ENCODE measurements around the gene SERPINA1.

Gene SERPINA1

DNA sequence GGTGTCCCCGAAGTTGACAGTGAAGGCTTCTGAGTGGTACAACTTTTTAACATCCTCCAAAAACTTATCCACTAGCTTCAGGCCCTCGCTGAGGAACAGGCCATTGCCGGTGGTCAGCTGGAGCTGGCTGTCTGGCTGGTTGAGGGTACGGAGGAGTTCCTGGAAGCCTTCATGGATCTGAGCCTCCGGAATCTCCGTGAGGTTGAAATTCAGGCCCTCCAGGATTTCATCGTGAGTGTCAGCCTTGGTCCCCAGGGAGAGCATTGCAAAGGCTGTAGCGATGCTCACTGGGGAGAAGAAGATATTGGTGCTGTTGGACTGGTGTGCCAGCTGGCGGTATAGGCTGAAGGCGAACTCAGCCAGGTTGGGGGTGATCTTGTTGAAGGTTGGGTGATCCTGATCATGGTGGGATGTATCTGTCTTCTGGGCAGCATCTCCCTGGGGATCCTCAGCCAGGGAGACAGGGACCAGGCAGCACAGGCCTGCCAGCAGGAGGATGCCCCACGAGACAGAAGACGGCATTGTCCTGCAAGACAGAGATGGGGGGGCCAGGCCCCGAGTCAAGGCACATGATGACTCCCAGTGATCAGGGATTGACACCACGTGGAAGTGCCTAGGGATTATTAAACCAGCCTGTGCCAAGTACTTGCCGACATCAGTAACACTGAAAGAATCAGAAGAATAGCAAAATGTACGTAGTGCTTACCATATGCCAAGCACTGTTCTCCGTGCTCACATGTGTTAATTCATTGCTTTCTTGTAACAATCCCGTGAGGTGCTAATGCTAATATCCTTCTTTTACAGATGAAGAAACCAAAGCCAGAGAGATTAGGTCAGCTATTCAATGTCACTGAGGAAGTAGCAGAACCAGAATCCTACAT is 5.4 kb downstream of the SERPINA1 start:
- DNase-seq (ENCODE audit: low read depth), result no peak

GRCh38 chr14:94382099-94382715 is 6.2 kb downstream of the SERPINA1 start:
- no peak for DNase-seq (ENCODE audit: low read depth)

DNA sequence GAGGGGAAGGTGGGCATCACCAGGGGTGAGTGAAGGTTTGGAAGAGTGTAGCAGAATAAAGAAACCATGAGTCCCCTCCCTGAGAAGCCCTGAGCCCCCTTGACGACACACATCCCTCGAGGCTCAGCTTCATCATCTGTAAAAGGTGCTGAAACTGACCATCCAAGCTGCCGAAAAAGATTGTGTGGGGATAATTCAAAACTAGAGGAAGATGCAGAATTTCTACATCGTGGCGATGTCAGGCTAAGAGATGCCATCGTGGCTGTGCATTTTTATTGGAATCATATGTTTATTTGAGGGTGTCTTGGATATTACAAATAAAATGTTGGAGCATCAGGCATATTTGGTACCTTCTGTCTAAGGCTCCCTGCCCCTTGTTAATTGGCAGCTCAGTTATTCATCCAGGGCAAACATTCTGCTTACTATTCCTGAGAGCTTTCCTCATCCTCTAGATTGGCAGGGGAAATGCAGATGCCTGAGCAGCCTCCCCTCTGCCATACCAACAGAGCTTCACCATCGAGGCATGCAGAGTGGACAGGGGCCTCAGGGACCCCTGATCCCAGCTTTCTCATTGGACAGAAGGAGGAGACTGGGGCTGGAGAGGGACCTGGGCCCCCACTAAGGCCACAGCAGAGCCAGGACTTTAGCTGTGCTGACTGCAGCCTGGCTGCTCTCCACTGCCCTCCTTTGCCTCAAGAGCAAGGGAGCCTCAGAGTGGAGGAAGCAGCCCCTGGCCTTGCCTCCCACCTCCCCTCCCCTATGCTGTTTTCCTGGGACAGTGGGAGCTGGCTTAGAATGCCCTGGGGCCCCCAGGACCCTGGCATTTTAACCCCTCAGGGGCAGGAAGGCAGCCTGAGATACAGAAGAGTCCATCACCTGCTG is 7.0 kb downstream of the SERPINA1 start:
- DNase-seq (ENCODE audit: low read depth), result no peak

GRCh38 chr14:94380225-94381148 is 7.9 kb downstream of the SERPINA1 start:
- no peak for DNase-seq (ENCODE audit: low read depth)

DNA sequence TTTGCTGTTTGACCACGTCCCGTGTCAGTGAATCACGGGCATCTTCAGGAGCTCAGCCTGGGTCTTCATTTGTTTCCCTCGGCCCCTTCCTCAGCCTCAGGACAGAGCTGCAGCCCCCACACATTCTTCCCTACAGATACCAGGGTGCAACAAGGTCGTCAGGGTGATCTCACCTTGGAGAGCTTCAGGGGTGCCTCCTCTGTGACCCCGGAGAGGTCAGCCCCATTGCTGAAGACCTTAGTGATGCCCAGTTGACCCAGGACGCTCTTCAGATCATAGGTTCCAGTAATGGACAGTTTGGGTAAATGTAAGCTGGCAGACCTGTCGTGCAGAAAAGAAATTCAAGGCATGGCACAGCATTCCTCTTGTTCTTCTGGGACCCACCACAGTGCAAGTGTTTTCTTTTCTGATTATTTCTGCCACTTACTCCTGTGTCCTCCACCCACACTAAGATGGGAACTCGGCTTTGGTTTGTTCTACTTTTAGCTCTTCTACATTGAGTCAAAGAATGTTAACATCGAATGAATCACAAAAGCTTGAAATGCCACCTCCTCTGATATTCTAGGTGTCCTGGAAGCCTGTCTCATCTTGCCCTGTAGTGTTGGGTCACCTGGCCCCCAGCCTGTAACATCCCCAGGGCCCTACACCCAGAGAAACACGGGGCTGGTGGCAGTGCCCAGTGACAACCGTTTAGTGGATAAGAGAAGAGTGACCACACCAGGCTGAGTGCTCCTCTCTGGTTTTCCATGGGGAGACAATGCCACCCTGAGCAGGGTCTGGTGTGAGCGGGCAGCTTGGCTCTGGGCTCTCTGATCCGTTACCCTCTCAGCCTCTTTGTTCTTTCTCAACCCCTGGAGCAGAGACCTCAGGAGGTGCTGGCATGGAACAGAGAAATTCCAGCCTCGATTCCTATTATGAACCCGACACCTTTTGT is 8.8 kb downstream of the SERPINA1 start:
- no peak for DNase-seq (ENCODE audit: low read depth)

DNA sequence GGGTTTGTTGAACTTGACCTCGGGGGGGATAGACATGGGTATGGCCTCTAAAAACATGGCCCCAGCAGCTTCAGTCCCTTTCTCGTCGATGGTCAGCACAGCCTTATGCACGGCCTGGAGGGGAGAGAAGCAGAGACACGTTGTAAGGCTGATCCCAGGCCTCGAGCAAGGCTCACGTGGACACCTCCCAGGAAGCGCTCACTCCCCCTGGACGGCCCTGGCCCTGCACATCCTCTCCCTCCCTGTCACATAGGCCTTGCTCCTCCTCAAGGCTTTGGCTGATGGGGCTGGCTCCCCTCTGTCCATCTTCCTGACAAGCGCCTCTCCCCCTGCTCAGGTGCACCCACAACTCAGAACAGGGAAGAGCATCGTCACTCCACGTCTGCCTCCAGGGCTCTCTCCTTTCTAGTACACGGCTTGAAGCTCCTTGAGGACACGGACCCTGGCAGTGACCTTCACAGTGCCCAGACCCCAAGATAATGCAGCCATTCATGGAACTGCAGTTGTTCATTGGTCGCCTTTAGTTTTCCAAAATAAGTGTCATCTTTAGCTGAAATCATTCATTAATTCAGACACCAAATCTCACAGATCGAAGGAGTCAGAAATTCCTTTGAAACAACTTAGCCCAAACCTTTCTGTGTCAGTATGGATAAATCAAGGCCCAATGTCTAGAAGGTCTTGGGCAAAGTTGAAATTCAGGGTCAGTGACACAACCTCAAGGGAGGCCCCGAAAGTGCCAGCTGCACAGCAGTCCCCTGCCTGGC is 9.7 kb downstream of the SERPINA1 start:
- no peak for DNase-seq (ENCODE audit: low read depth)

DNA sequence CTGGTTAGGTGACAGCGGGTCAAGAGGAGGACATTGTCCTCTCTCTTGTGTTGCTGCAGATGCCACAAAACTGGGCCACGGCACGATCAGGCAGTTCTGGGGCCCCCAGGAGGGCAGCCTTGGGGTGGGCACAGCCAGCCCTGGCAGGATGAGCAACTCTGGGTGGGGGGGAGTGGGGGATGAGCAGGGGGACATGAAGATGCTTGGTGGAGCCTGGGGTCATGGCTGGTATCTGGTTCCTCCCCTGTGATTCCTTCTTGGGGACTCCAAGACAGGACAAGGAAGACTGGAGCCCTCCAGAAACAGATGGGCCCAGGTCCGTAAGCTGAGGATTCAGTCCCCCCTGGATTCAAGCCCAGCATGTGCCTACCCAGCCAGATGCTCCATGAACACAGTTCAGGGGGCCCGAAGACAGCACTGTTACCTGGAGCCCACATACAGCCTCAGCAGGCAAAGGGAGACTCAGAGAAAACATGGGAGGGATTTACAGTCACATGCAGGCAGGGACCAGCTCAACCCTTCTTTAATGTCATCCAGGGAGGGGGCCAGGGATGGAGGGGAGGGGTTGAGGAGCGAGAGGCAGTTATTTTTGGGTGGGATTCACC is 10.4 kb downstream of the SERPINA1 start:
- no peak for DNase-seq (ENCODE audit: low read depth)

DNA sequence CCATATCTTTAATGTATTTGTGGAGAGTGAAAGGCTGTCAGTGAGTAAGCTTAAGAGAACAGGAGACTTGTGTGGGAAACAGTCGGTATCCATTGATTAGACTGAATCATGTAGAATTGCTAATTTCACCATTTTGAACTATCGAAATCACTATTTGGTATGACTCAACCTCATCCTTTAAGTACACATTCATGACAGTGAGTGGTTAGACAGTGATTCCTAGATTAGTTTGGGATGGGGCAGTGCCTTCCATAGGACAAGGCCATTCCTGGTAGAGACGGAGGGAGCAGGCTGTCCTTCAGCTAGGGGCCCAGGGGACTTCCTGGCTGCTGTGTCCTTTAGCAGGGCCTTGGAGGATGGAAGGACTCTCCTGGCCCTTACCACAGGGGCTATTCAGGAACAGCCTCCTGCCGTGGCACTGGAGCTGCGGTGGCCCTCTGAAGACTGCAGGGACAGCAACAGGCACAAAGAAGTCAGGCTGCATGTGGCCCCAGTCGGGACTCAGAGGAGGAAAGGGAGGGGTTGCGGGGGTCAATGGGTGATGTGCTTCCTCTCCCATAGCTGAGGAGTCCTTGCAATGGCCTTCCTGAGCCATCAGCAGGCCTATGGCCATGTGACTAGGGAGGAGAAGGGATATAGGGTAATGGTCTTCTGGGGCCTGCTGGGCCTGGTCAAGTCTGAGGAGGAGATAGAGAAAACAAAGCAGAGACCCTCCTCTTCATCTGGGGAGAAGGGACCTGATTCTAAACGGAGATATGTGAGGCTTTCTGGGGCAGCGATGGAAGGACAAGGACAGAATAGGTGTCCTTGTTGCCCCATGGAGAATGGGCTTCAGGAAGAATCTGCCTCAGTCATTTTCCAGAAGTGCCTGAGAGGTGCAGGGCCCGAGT is 11.2 kb downstream of the SERPINA1 start:
- no peak for DNase-seq (ENCODE audit: low read depth)

GRCh38 chr14:94376108-94376975 is 12.1 kb downstream of the SERPINA1 start:
- DNase-seq (ENCODE audit: low read depth), result no peak

DNA sequence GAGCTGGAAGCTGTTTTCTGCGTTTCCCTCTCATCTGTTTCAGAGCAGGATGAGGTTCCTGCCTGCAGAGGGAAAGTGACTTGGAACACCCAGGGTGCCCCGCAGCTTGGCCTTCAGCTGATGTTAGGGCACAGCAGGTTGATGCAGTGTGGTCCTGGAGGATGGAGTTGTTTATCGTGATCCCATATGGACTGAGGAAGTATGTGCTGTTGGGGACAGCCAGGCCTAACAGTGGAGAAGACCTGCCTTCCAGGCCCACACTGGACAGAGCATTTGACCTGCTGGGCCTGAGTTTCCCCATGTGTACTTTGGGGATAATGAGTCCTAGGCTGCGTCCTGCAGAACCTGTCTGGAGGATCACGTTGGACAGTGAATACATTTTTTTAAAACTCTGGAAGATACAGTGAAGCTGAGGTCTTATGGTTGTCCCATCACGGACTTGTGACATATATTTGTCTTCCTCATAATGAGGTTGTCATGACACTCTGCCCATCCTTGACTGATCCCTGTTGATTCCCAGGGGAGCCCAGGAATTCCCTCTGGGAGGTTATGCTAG is 12.8 kb downstream of the SERPINA1 start:
- DNase-seq (ENCODE audit: low read depth), result no peak

- no peak for DNase-seq (ENCODE audit: low read depth)
These were observed 13.6 kb downstream of the SERPINA1 start for GRCh38 chr14:94374749-94375260.

- DNase-seq (ENCODE audit: low read depth), result no peak
These were observed 14.3 kb downstream of the SERPINA1 start for GRCh38 chr14:94374116-94374515.

GRCh38 chr14:94373708-94374107 is 14.7 kb downstream of the SERPINA1 start:
- no peak for DNase-seq (ENCODE audit: low read depth)

DNA sequence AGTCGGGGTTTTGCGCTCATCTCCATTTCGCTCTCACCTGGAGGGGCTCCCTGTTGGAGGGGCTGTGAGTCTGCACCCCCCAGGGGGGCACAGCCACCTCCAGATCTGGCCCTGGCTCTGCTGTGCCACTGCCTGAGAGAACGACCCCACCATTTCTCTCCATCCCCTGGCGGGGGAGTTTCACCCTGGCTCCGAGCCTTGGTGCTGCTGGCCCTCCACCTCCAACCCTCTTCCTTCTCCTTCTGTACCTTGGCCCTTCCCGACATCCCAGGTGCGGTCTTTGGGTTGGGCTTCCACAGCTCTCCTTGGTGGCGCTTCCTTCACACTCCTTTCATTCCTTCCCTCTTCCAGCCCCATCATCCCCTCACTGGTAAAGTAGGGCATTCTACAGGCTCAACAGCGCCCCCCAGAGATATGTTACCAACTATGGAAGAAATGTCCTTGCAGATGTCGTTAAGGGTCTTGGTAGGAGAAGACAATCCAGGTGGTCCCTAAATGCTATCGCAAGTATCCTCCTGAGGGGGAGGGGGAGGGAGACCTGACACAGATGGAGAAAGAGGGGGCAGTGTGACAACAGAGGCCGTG is 16.3 kb downstream of the SERPINA1 start:
- DNase-seq (ENCODE audit: low read depth), result no peak

GRCh38 chr14:94370524-94370910 is 17.9 kb downstream of the SERPINA1 start:
- DNase-seq (ENCODE audit: low read depth), result no peak

Measured in activated T-helper 1 cell treated with Interleukin-2 at 50 U/mL for 16 hours (primary cell).